IPS-15b (cell line): ENCODE data around the gene VSTM2B.

Experiments
- H3K27me3 ChIP-seq: one replicate; pipeline ENCODE4 v1.6.1; 2013; ENCODE audit warnings: low read length; ENCODE audit not compliant: control insufficient read depth, insufficient read depth
- H3K36me3 ChIP-seq: one replicate; pipeline ENCODE4 v1.6.1; 2013; ENCODE audit warnings: low read length; ENCODE audit not compliant: control insufficient read depth, insufficient read depth
- H3K4me1 ChIP-seq: one replicate; pipeline ENCODE4 v1.6.1; 2013; ENCODE audit warnings: mild to moderate bottlenecking, low read length; ENCODE audit not compliant: control insufficient read depth, insufficient read depth
- H3K4me3 ChIP-seq: one replicate; pipeline ENCODE4 v1.5.1; 2013; ENCODE audit warnings: low read depth, low read length
- H3K9ac ChIP-seq: one replicate; pipeline ENCODE4 v1.6.1; 2013; ENCODE audit warnings: low read depth, mild to moderate bottlenecking, low read length
- H3K9me3 ChIP-seq: one replicate; pipeline ENCODE4 v1.6.1; 2013; ENCODE audit warnings: mild to moderate bottlenecking, low read length; ENCODE audit not compliant: control insufficient read depth, insufficient read depth

The VSTM2B gene

GRCh38 chr19:29579308-29579910 lies 53.6 kb downstream of the VSTM2B start:
- no peak overlapping the region for H3K9ac ChIP-seq
- no peak overlapping the region for H3K4me3 ChIP-seq
- H3K4me1 ChIP-seq, result peaks cover 15% of the 10 kb centered on the region
- H3K36me3 ChIP-seq, result no peaks in the 10 kb centered on the region
- no peaks in the 10 kb centered on the region for H3K9me3 ChIP-seq
- H3K27me3 ChIP-seq, result no peaks in the 10 kb centered on the region

GRCh38 chr19:29581398-29581797 lies 55.6 kb downstream of the VSTM2B start:
- Histone ChIP-seq H3K27me3 (no peaks in the 10 kb centered on the region), H3K9ac (no peak overlapping the region), H3K9me3 (no peaks in the 10 kb centered on the region), H3K36me3 (no peaks in the 10 kb centered on the region), H3K4me3 (no peak overlapping the region), H3K4me1 (peaks cover 4% of the 10 kb centered on the region)

GRCh38 chr19:29583196-29583999 lies 57.6 kb downstream of the VSTM2B start:
- no peaks in the 10 kb centered on the region for H3K36me3 ChIP-seq

GRCh38 chr19:29586401-29586800 lies 60.6 kb downstream of the VSTM2B start:
- H3K4me3 ChIP-seq, result no peak overlapping the region
- H3K27me3 ChIP-seq, result no peaks in the 10 kb centered on the region
- no peak overlapping the region for H3K9ac ChIP-seq
- H3K36me3 ChIP-seq, result no peaks in the 10 kb centered on the region
- H3K4me1 ChIP-seq, result no peaks in the 10 kb centered on the region
- H3K9me3 ChIP-seq, result no peaks in the 10 kb centered on the region

More at GRCh38 chr19:29583196-29583999, 57.6 kb downstream of the VSTM2B start:
- no peak overlapping the region for H3K9ac ChIP-seq
- H3K4me3 ChIP-seq, result no peak overlapping the region
- H3K4me1 ChIP-seq, result no peaks in the 10 kb centered on the region
- H3K27me3 ChIP-seq, result no peaks in the 10 kb centered on the region
- no peaks in the 10 kb centered on the region for H3K9me3 ChIP-seq

- no peaks in the 10 kb centered on the region for H3K4me1 ChIP-seq
- H3K27me3 ChIP-seq, result peaks cover 5% of the 10 kb centered on the region
- no peak overlapping the region for H3K9ac ChIP-seq
- H3K36me3 ChIP-seq, result no peaks in the 10 kb centered on the region
- H3K9me3 ChIP-seq, result no peaks in the 10 kb centered on the region
- no peak overlapping the region for H3K4me3 ChIP-seq
Measured at GRCh38 chr19:29587059-29587458, 61.3 kb downstream of the VSTM2B start.

GRCh38 chr19:29587518-29587986 lies 61.8 kb downstream of the VSTM2B start:
- Histone ChIP-seq H3K4me1 (no peaks in the 10 kb centered on the region), H3K4me3 (no peak overlapping the region), H3K27me3 (peaks cover 7% of the 10 kb centered on the region), H3K9ac (no peak overlapping the region), H3K36me3 (no peaks in the 10 kb centered on the region), H3K9me3 (no peaks in the 10 kb centered on the region)

- Histone ChIP-seq H3K27me3 (peaks cover 7% of the 10 kb centered on the region), H3K9me3 (no peaks in the 10 kb centered on the region), H3K36me3 (no peaks in the 10 kb centered on the region), H3K9ac (no peak overlapping the region), H3K4me1 (no peaks in the 10 kb centered on the region), H3K4me3 (no peak overlapping the region)
Measured at GRCh38 chr19:29588095-29588494, 62.3 kb downstream of the VSTM2B start.

- peaks cover 9% of the 10 kb centered on the region for H3K27me3 ChIP-seq
- no peaks in the 10 kb centered on the region for H3K9me3 ChIP-seq
- H3K9ac ChIP-seq, result no peak overlapping the region
- H3K4me1 ChIP-seq, result no peaks in the 10 kb centered on the region
- H3K4me3 ChIP-seq, result no peak overlapping the region
- no peaks in the 10 kb centered on the region for H3K36me3 ChIP-seq
Measured at GRCh38 chr19:29590278-29590677, 64.5 kb downstream of the VSTM2B start.

GRCh38 chr19:29591670-29592069 lies 65.9 kb downstream of the VSTM2B start:
- Histone ChIP-seq H3K9me3 (no peaks in the 10 kb centered on the region), H3K4me1 (peaks cover 10% of the 10 kb centered on the region), H3K4me3 (no peak overlapping the region), H3K27me3 (peaks cover 9% of the 10 kb centered on the region), H3K36me3 (no peaks in the 10 kb centered on the region), H3K9ac (no peak overlapping the region)

- peaks cover 12% of the 10 kb centered on the region for H3K4me1 ChIP-seq
- H3K9ac ChIP-seq, result no peak overlapping the region
- H3K36me3 ChIP-seq, result no peaks in the 10 kb centered on the region
- H3K4me3 ChIP-seq, result no peak overlapping the region
- H3K9me3 ChIP-seq, result no peaks in the 10 kb centered on the region
- peaks cover 9% of the 10 kb centered on the region for H3K27me3 ChIP-seq
Measured at GRCh38 chr19:29593869-29594268, 68.1 kb downstream of the VSTM2B start.

- Histone ChIP-seq H3K36me3 (no peaks in the 10 kb centered on the region), H3K9ac (no peak overlapping the region), H3K27me3 (peaks cover 9% of the 10 kb centered on the region), H3K4me3 (no peak overlapping the region), H3K4me1 (peaks cover 12% of the 10 kb centered on the region), H3K9me3 (no peaks in the 10 kb centered on the region)
Measured at GRCh38 chr19:29596080-29596727, 70.4 kb downstream of the VSTM2B start.
